SK-N-SH (cell line): ENCODE data around the gene ACSL1. TPM values are rescaled to one million over a fixed set of nuclear protein-coding genes. Genes with fewer than 3 reads are reported as not detected.

ENCODE experiments used
- CTCF ChIA-PET: fragments of 300-600, 350-600 bp; formaldehyde crosslinking; extraction: SDS; loops from one replicate; lab custom pipeline; 2021; lab: Yijun Ruan, JAX
- POLR2A ChIA-PET: fragments of 350-600 bp; sonication (Branson Sonifier 250); formaldehyde crosslinking; extraction: SDS; loops from one replicate; lab custom pipeline; 2020; ENCODE audit warnings: antibody characterized with exemption, inconsistent platforms; lab: Yijun Ruan, JAX
- DNase-seq: peaks from one replicate; pipeline ENCODE4 v3.0.0; 2012
- H2AFZ ChIP-seq: fragments of 200-600 bp; sonication (generic); 2 replicates; pipeline ENCODE4 v1.8.1; 2016; ENCODE audit warnings: antibody characterized with exemption, mild to moderate bottlenecking, low read depth
- H3F3A ChIP-seq: fragments of 200-600 bp; sonication (generic); replicated peaks from 2 replicates; pipeline ENCODE3; 2016; ENCODE audit warnings: antibody characterized with exemption, mild to moderate bottlenecking; ENCODE audit not compliant: insufficient read depth
- H3K27ac ChIP-seq, 2 experiments: fragments of 200-500 bp in 1 of 2; fragments of 200-600 bp in 1 of 2; sonication (Bioruptor generic) in 1 of 2; sonication (generic), shearing (Covaris generic) in 1 of 2; 2 replicates each; pipeline versions ENCODE4 v1.5.1 to v1.6.1; 2014 to 2016; ENCODE audit warnings: low read depth in 2 of 2, inconsistent platforms in 1 of 2, low read length in 1 of 2, mild to moderate bottlenecking in 1 of 2, mixed read lengths in 1 of 2
- H3K27me3 ChIP-seq: fragments of 200-600 bp; sonication (generic), shearing (Covaris generic); 2 replicates; pipeline ENCODE4 v1.6.1; 2016; ENCODE audit warnings: mixed run types; ENCODE audit not compliant: insufficient read depth
- H3K36me3 ChIP-seq, 2 experiments: fragments of 200-500 bp in 1 of 2; fragments of 200-600 bp in 1 of 2; sonication (Bioruptor generic) in 1 of 2; sonication (generic) in 1 of 2; replicated peaks in 1 of 2; 2 replicates each; pipeline versions ENCODE3 to v1.5.1; 2014 to 2016; ENCODE audit warnings: low read length in 1 of 2, mild to moderate bottlenecking in 1 of 2; ENCODE audit not compliant: insufficient read depth in 2 of 2, control insufficient read depth in 1 of 2
- H3K4me1 ChIP-seq, 2 experiments: fragments of 200-500 bp in 1 of 2; fragments of 200-600 bp in 1 of 2; sonication (Bioruptor generic) in 1 of 2; sonication (generic), shearing (Covaris generic) in 1 of 2; 2 replicates each; pipeline versions ENCODE4 v1.5.1 to v1.6.1; 2014 to 2016; ENCODE audit warnings: low read depth in 1 of 2, low read length in 1 of 2, mixed run types in 1 of 2; ENCODE audit not compliant: insufficient read depth in 2 of 2, control insufficient read depth in 1 of 2
- H3K4me2 ChIP-seq: fragments of 200-600 bp; sonication (generic), shearing (Covaris generic); 2 replicates; pipeline ENCODE4 v1.6.1; 2017; ENCODE audit warnings: mixed run types
- H3K4me3 ChIP-seq, 2 experiments: fragments of 200-500 bp in 1 of 2; fragments of 200-600 bp in 1 of 2; sonication (Bioruptor generic) in 1 of 2; sonication (generic), shearing (Covaris generic) in 1 of 2; 2 replicates each; pipeline versions ENCODE4 v1.5.1 to v1.8.1; 2014 to 2016; ENCODE audit warnings: low read depth in 2 of 2, inconsistent platforms in 1 of 2, low read length in 1 of 2, mild to moderate bottlenecking in 1 of 2, mixed read lengths in 1 of 2, moderate library complexity in 1 of 2
- H3K79me2 ChIP-seq: fragments of 200-600 bp; sonication (generic); 2 replicates; pipeline ENCODE4 v1.8.1; 2017; ENCODE audit warnings: mild to moderate bottlenecking; ENCODE audit not compliant: insufficient read depth
- H3K9ac ChIP-seq: fragments of 200-600 bp; sonication (generic); 2 replicates; pipeline ENCODE4 v1.6.1; 2017; ENCODE audit warnings: mixed run types
- H3K9me2 ChIP-seq: fragments of 200-600 bp; sonication (generic); 2 replicates; pipeline ENCODE4 v1.6.1; 2017; ENCODE audit warnings: mixed run types
- H3K9me3 ChIP-seq: fragments of 200-600 bp; sonication (generic); 2 replicates; pipeline ENCODE4 v1.6.1; 2017; ENCODE audit warnings: mixed run types, mild to moderate bottlenecking, moderate library complexity
- H4K20me1 ChIP-seq: fragments of 200-600 bp; sonication (generic); 2 replicates; pipeline ENCODE4 v1.6.1; 2017; ENCODE audit warnings: mild to moderate bottlenecking, mixed run types; ENCODE audit not compliant: insufficient read depth
- CHD2 ChIP-seq: fragments of 150-350 bp; IDR thresholded peaks from 2 replicates; pipeline ENCODE4 v1.6.1; 2018; ENCODE audit warnings: low read length; ENCODE audit not compliant: partially characterized antibody
- ELF1 ChIP-seq: IDR thresholded peaks from 2 replicates; pipeline ENCODE4 v1.4.0; 2012
- GABPA ChIP-seq: IDR thresholded peaks from 2 replicates; pipeline ENCODE4 v1.4.0; 2012; ENCODE audit warnings: low read depth, mild to moderate bottlenecking
- GATA2 ChIP-seq: sonication (generic); formaldehyde crosslinking; IDR thresholded peaks from 2 replicates; pipeline ENCODE4 v1.5.0; 2020; ENCODE audit warnings: mild to moderate bottlenecking, missing genetic modification reagents
- JUND ChIP-seq: IDR thresholded peaks from 2 replicates; pipeline ENCODE4 v1.4.0; 2012
- MEF2A ChIP-seq: IDR thresholded peaks from 2 replicates; pipeline ENCODE4 v1.4.0; 2012; ENCODE audit warnings: low read depth, borderline replicate concordance
- NFIC ChIP-seq: IDR thresholded peaks from 2 replicates; pipeline ENCODE4 v1.4.0; 2012; ENCODE audit warnings: borderline replicate concordance
- POLR2AphosphoS5 ChIP-seq: IDR thresholded peaks from 2 replicates; pipeline ENCODE4 v1.6.1; 2012; ENCODE audit warnings: low read depth, low read length
- RFX5 ChIP-seq: IDR thresholded peaks from 2 replicates; pipeline ENCODE4 v1.6.1; 2012; ENCODE audit warnings: mild to moderate bottlenecking, improper control_type of control experiment, low read length
- SIN3A ChIP-seq: IDR thresholded peaks from 2 replicates; pipeline ENCODE4 v1.6.1; 2012; ENCODE audit warnings: low read depth, mild to moderate bottlenecking, low read length, moderate library complexity, borderline replicate concordance
- SMC3 ChIP-seq: IDR thresholded peaks from 2 replicates; pipeline ENCODE4 v1.6.1; 2012; ENCODE audit warnings: low read depth, low read length, improper control_type of control experiment
- YY1 ChIP-seq: IDR thresholded peaks from 2 replicates; pipeline ENCODE4 v1.4.0; 2012; ENCODE audit warnings: low read depth, mild to moderate bottlenecking
- WGBS: methylation state at CpG from one replicate; pipeline ENCODE4 v1.1.6; 2017; ENCODE audit warnings: low lambda C conversion rate; 5-methylcytosine and 5-hydroxymethylcytosine counted together
- polyA plus RNA-seq, 3 experiments: library from polyadenylated mRNA; depleted of rRNA; stranded (reverse); fragments of >200 nt; gene quantifications; 2 replicates each; pipeline ENCODE4 v1.2.3, GENCODE V29; 2012
- TF ChIP-seq, protein P1 (sequence below): IDR thresholded peaks from 2 replicates; pipeline ENCODE4; 2012
- TF ChIP-seq, protein P2 (sequence below): IDR thresholded peaks from 2 replicates; pipeline ENCODE4 v1.4.0; 2012; ENCODE audit warnings: low read depth, borderline replicate concordance
- TF ChIP-seq, protein P3 (sequence below): IDR thresholded peaks from 2 replicates; pipeline ENCODE4 v1.4.0; 2012; ENCODE audit warnings: low read depth

ACSL1 gene, protein sequence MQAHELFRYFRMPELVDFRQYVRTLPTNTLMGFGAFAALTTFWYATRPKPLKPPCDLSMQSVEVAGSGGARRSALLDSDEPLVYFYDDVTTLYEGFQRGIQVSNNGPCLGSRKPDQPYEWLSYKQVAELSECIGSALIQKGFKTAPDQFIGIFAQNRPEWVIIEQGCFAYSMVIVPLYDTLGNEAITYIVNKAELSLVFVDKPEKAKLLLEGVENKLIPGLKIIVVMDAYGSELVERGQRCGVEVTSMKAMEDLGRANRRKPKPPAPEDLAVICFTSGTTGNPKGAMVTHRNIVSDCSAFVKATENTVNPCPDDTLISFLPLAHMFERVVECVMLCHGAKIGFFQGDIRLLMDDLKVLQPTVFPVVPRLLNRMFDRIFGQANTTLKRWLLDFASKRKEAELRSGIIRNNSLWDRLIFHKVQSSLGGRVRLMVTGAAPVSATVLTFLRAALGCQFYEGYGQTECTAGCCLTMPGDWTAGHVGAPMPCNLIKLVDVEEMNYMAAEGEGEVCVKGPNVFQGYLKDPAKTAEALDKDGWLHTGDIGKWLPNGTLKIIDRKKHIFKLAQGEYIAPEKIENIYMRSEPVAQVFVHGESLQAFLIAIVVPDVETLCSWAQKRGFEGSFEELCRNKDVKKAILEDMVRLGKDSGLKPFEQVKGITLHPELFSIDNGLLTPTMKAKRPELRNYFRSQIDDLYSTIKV
- 7.9 and 9.0 TPM in 2 replicates for polyA plus RNA-seq (2012; rRNA removed)
- 8.7 and 10.3 TPM in 2 replicates for polyA plus RNA-seq (2012; cell fraction: cytosol; rRNA removed)
- polyA plus RNA-seq (2012; cell fraction: nucleus; rRNA removed), result 6.5 and 10.6 TPM in 2 replicates

DNA sequence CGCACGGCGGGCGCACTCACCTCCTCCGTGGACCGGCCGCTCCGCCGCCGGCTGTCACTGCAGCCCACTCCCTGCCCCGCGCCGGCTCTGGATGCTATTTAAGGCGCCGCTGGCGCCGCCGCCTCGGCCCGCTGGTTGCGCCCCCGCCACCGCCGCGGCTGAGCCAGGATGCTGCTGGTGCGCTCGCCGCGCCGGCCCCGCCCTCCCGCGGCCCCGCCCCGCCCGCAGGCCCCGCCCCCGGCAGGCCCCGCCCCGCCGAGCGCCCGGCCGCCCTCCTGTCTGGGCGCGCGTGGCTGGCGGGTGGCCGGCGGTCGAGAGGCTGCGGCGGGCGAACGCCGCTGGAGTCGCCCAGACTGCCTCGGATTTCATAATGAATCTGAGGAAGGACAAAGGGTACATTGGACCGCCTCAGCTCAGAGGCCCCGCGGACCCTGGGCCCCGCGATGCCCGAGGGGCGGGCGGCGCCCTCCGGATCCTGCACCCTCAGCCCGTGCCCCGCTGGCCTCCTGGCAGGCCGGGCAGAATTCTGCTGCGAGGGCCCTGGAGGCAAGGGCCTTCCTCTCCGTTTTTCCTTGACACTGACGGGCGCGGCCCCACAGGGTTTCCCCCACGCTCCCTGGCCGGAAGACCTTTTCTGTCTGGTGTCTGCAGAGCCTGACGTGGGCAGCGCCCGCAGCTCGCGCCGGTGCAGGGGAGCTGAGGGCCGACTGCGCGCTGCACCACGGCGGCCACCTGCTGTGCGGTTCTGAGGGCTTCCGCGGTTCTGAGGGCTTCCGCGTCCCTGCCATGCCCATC lies at the start of gene ACSL1:
Gene ACSL1 (minus strand): TSS at position 73 of the 795 bp plus-strand sequence. CDS start 22,454 bp downstream, outside the sequence.
- H3K4me1 ChIP-seq, result peaks cover 0 to 16% of the 10 kb centered on the region in 2 experiments; a peak in 2 of 4 replicates

DNA sequence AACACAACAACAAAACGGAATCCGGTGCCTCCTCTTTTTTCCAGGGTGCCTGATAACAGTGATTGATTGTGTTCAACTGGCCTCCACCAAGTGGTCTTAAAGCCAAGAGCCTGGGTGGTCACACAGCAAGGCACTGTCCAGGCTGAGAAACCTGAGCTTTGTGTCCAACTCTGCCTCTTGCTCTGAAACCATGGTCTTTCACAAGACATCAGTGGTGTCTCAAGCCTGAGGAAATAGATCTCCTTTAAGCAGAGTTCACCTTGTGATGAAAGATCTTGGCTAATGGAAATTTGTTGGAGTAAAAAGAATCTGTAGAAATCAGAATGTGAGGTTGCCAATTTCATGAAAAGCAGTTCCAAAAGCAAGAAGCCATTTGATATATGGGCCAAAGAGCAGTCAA lies 47.3 kb upstream of the ACSL1 start:
- no peaks in the 10 kb centered on the region for H3K9me3 ChIP-seq
- H3K4me1 ChIP-seq, result peaks cover 0 to 3% of the 10 kb centered on the region in 2 experiments; a peak in 1 of 4 replicates
- H3K9me2 ChIP-seq, result no peaks in the 10 kb centered on the region
- H3K9ac ChIP-seq, result no peak overlapping the region
- H2AFZ ChIP-seq, result no peak overlapping the region
- H3K36me3 ChIP-seq, result no peaks in the 10 kb centered on the region
- no peaks in the 10 kb centered on the region for H3K27me3 ChIP-seq
- CTCF ChIA-PET, result interaction anchor here (1.6 kb wide), 1 partner anchor 19 kb away, joined by 4 read pairs; no protein-coding TSS in a partner anchor
- POLR2A ChIA-PET, result no interaction called here
- H3K79me2 ChIP-seq, result no peaks in the 10 kb centered on the region
- no peak overlapping the region for H3K4me2 ChIP-seq
- H4K20me1 ChIP-seq, result no peaks in the 10 kb centered on the region
- DNase-seq, result no peak
- no peaks in the 10 kb centered on the region for H3F3A ChIP-seq
- 67% methylated on average over 2 of the region's 2 CpGs for WGBS
- H3K4me3 ChIP-seq, result no peak overlapping the region
- H3K27ac ChIP-seq, result no peak overlapping the region
- no peak for TF ChIP-seq POLR2AphosphoS5
- TF ChIP-seq, protein P1, sequence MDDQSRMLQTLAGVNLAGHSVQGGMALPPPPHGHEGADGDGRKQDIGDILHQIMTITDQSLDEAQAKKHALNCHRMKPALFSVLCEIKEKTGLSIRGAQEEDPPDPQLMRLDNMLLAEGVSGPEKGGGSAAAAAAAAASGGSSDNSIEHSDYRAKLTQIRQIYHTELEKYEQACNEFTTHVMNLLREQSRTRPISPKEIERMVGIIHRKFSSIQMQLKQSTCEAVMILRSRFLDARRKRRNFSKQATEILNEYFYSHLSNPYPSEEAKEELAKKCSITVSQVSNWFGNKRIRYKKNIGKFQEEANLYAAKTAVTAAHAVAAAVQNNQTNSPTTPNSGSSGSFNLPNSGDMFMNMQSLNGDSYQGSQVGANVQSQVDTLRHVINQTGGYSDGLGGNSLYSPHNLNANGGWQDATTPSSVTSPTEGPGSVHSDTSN, result no peak
- no peak for TF ChIP-seq YY1
- TF ChIP-seq CHD2, result no peak
- no peak for TF ChIP-seq GATA2 (CRISPR knock-in tag)
- no peak for TF ChIP-seq SMC3
- TF ChIP-seq, protein P2, sequence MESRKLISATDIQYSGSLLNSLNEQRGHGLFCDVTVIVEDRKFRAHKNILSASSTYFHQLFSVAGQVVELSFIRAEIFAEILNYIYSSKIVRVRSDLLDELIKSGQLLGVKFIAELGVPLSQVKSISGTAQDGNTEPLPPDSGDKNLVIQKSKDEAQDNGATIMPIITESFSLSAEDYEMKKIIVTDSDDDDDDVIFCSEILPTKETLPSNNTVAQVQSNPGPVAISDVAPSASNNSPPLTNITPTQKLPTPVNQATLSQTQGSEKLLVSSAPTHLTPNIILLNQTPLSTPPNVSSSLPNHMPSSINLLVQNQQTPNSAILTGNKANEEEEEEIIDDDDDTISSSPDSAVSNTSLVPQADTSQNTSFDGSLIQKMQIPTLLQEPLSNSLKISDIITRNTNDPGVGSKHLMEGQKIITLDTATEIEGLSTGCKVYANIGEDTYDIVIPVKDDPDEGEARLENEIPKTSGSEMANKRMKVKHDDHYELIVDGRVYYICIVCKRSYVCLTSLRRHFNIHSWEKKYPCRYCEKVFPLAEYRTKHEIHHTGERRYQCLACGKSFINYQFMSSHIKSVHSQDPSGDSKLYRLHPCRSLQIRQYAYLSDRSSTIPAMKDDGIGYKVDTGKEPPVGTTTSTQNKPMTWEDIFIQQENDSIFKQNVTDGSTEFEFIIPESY, result no peak
- no peak for TF ChIP-seq JUND
- TF ChIP-seq SIN3A, result no peak
- TF ChIP-seq RFX5, result no peak
- no peak for TF ChIP-seq GABPA
- TF ChIP-seq ELF1, result no peak
- TF ChIP-seq, protein P3, sequence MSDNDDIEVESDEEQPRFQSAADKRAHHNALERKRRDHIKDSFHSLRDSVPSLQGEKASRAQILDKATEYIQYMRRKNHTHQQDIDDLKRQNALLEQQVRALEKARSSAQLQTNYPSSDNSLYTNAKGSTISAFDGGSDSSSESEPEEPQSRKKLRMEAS, result no peak

More for the DNA sequence above, at the start of gene ACSL1:
- peak; percentile 99 for DNase-seq
- peaks cover 5% of the 10 kb centered on the region; the same call in 1 of the 2 replicates for H3K79me2 ChIP-seq
- no peaks in the 10 kb centered on the region for H3K9me3 ChIP-seq
- POLR2A ChIA-PET, result no interaction called here
- no peaks in the 10 kb centered on the region for H3F3A ChIP-seq
- peak within 1 kb of the TSS; percentile 65 for H3K9ac ChIP-seq
- TF ChIP-seq SMC3 (no peak), NFIC (no peak), ELF1 (no peak), POLR2AphosphoS5 (peak; percentile 19; the same call in 1 of the 2 replicates), MEF2A (no peak)
- TF ChIP-seq, protein P3, result peak; percentile 65; the same call in 1 of the 2 replicates
- TF ChIP-seq, all 33 proteins: peak for 2
- CTCF ChIA-PET, result interaction anchor here (1.0 to 1.3 kb wide), 3 partner anchors 16 to 270 kb away, joined by 3 to 4 read pairs (median 4); no protein-coding TSS in a partner anchor
- H3K27me3 ChIP-seq, result no peaks in the 10 kb centered on the region
- peaks cover 5% of the 10 kb centered on the region; the same call in 1 of the 2 replicates for H4K20me1 ChIP-seq
- peak within 1 kb of the TSS in 1 of 2 experiments; percentile 64; a peak in 1 of 4 replicates for H3K27ac ChIP-seq
- 10% methylated on average over 14 of the region's 94 CpGs for WGBS
- no peaks in the 10 kb centered on the region for H3K9me2 ChIP-seq
- H3K4me2 ChIP-seq, result peak within 1 kb of the TSS; percentile 91
- no peaks in the 10 kb centered on the region for H3K36me3 ChIP-seq
- peak within 1 kb of the TSS; percentile 72; the same call in 1 of the 2 replicates for H2AFZ ChIP-seq
- H3K4me3 ChIP-seq, result peak within 1 kb of the TSS; percentile 72 to 79
